Astrocyte (in vitro differentiated cells and primary cell): ENCODE data around the gene LOXHD1. TPM values are rescaled to one million over a fixed set of nuclear protein-coding genes. Genes with fewer than 3 reads are reported as not detected.

Source experiments
- DNase-seq: peaks from one replicate; pipeline ENCODE4 v3.0.0-alpha.2; 2010; ENCODE audit warnings: low read depth
- FAIRE-seq: peaks from 2 replicates; lab custom pipeline; 2011; peaks lifted over from hg19 to GRCh38; lab: Jason Lieb, UNC
- H2AFZ ChIP-seq: 2 replicates; pipeline ENCODE4 v1.6.0; 2012; ENCODE audit warnings: low read depth, low read length, inconsistent platforms
- H3K27ac ChIP-seq: 2 replicates; pipeline ENCODE4 v1.5.1; 2011; ENCODE audit warnings: low read depth, low read length, inconsistent platforms
- H3K27me3 ChIP-seq: 2 replicates; pipeline ENCODE4 v1.6.0; 2011; ENCODE audit warnings: low read length, inconsistent platforms; ENCODE audit not compliant: insufficient read depth
- H3K36me3 ChIP-seq: 2 replicates; pipeline ENCODE4 v1.5.1; 2011; ENCODE audit warnings: low read length, inconsistent platforms; ENCODE audit not compliant: insufficient read depth
- H3K4me1 ChIP-seq: 2 replicates; pipeline ENCODE4 v1.5.1; 2011; ENCODE audit warnings: low read length, inconsistent platforms; ENCODE audit not compliant: insufficient read depth
- H3K4me2 ChIP-seq: 2 replicates; pipeline ENCODE4 v1.6.0; 2012; ENCODE audit warnings: low read length, inconsistent platforms
- H3K4me3 ChIP-seq: 2 replicates; pipeline ENCODE4 v1.5.1; 2011; ENCODE audit warnings: low read depth, mild to moderate bottlenecking, low read length, inconsistent platforms; ENCODE audit not compliant: insufficient read depth
- H3K79me2 ChIP-seq: 2 replicates; pipeline ENCODE4 v1.6.0; 2012; ENCODE audit warnings: mild to moderate bottlenecking, low read length, inconsistent platforms; ENCODE audit not compliant: insufficient read depth
- H3K9ac ChIP-seq: 2 replicates; pipeline ENCODE4 v1.6.0; 2012; ENCODE audit warnings: mild to moderate bottlenecking, low read length, inconsistent platforms
- H3K9me3 ChIP-seq: 2 replicates; pipeline ENCODE4 v1.5.1; 2012; ENCODE audit warnings: low read depth, mild to moderate bottlenecking, low read length, inconsistent platforms; ENCODE audit not compliant: insufficient read depth
- H4K20me1 ChIP-seq: 2 replicates; pipeline ENCODE4 v1.6.0; 2012; ENCODE audit warnings: low read length, inconsistent platforms; ENCODE audit not compliant: insufficient read depth
- H3K27ac Mint-ChIP-seq: one replicate; pipeline ENCODE4 v1.8.0; 2021; ENCODE audit warnings: mild to moderate bottlenecking, mixed read lengths; ENCODE audit not compliant: unreplicated experiment
- H3K27me3 Mint-ChIP-seq: one replicate; pipeline ENCODE4 v1.8.0; 2021; ENCODE audit warnings: low read depth, mixed read lengths; ENCODE audit not compliant: unreplicated experiment
- H3K36me3 Mint-ChIP-seq: one replicate; pipeline ENCODE4 v1.8.0; 2021; ENCODE audit warnings: low read depth, mixed read lengths; ENCODE audit not compliant: unreplicated experiment
- H3K4me1 Mint-ChIP-seq: one replicate; pipeline ENCODE4 v1.8.0; 2021; ENCODE audit warnings: low read depth, mixed read lengths; ENCODE audit not compliant: unreplicated experiment
- H3K4me3 Mint-ChIP-seq: one replicate; pipeline ENCODE4 v1.8.0; 2021; ENCODE audit warnings: mild to moderate bottlenecking, moderate library complexity, mixed read lengths; ENCODE audit not compliant: unreplicated experiment
- H3K9me3 Mint-ChIP-seq: one replicate; pipeline ENCODE4 v1.8.0; 2021; ENCODE audit warnings: mild to moderate bottlenecking, mixed read lengths; ENCODE audit not compliant: unreplicated experiment
- CTCF ChIP-seq: IDR thresholded peaks from 2 replicates; pipeline ENCODE4 v1.5.1; 2011; ENCODE audit warnings: low read depth, mild to moderate bottlenecking, inconsistent platforms, low read length, moderate library complexity; ENCODE audit not compliant: insufficient read depth
- EZH2 ChIP-seq: IDR thresholded peaks from 2 replicates; pipeline ENCODE4 v1.6.1; 2012; ENCODE audit warnings: mild to moderate bottlenecking, low read length, inconsistent platforms; ENCODE audit not compliant: insufficient read depth
- total RNA-seq: library from RNA; stranded (reverse); gene quantifications from 2 replicates; pipeline ENCODE4 v1.2.1, GENCODE V29; 2021

The LOXHD1 gene
- total RNA-seq, 1 donor from 2014 or later, result not detected

- no peaks in the 10 kb centered on the region for H3K9me3 Mint-ChIP-seq
- H3K36me3 Mint-ChIP-seq, result no peaks in the 10 kb centered on the region
- Histone ChIP-seq H3K4me3 (no peak overlapping the region), H3K27ac (no peak overlapping the region), H3K36me3 (no peaks in the 10 kb centered on the region), H3K4me1 (no peaks in the 10 kb centered on the region), H3K9ac (no peak overlapping the region), H3K9me3 (no peaks in the 10 kb centered on the region), H3K79me2 (no peaks in the 10 kb centered on the region), H3K27me3 (no peaks in the 10 kb centered on the region), H4K20me1 (no peaks in the 10 kb centered on the region), H2AFZ (no peak overlapping the region), H3K4me2 (no peak overlapping the region)
- peaks cover 9% of the 10 kb centered on the region for H3K4me1 Mint-ChIP-seq
- FAIRE-seq, result no peak
- TF ChIP-seq EZH2 (no peak), CTCF (no peak)
- no peak overlapping the region for H3K27ac Mint-ChIP-seq
- DNase-seq, result no peak
- no peak overlapping the region for H3K4me3 Mint-ChIP-seq
- H3K27me3 Mint-ChIP-seq, result peaks cover 3% of the 10 kb centered on the region
These were observed 47.8 kb upstream of the LOXHD1 start for GRCh38 chr18:46704816-46705215.

GRCh38 chr18:46704189-46704588 is 47.2 kb upstream of the LOXHD1 start:
- H3K27me3 ChIP-seq, result no peaks in the 10 kb centered on the region
- Mint-ChIP-seq H3K27ac (no peak overlapping the region), H3K9me3 (no peaks in the 10 kb centered on the region), H3K27me3 (peaks cover 3% of the 10 kb centered on the region), H3K4me3 (no peak overlapping the region), H3K36me3 (no peaks in the 10 kb centered on the region), H3K4me1 (peaks cover 9% of the 10 kb centered on the region)
- no peaks in the 10 kb centered on the region for H4K20me1 ChIP-seq
- no peak overlapping the region for H3K4me2 ChIP-seq
- no peaks in the 10 kb centered on the region for H3K79me2 ChIP-seq
- no peaks in the 10 kb centered on the region for H3K4me1 ChIP-seq
- no peak overlapping the region for H2AFZ ChIP-seq
- DNase-seq (no peak), FAIRE-seq (no peak)
- H3K9ac ChIP-seq, result no peak overlapping the region
- no peaks in the 10 kb centered on the region for H3K36me3 ChIP-seq
- no peak overlapping the region for H3K4me3 ChIP-seq
- no peak overlapping the region for H3K27ac ChIP-seq
- H3K9me3 ChIP-seq, result no peaks in the 10 kb centered on the region
- TF ChIP-seq CTCF (no peak), EZH2 (no peak)

- DNase-seq, result no peak
These were observed 45.5 kb upstream of the LOXHD1 start for GRCh38 chr18:46702471-46702870.

More at GRCh38 chr18:46702471-46702870, 45.5 kb upstream of the LOXHD1 start:
- no peak for FAIRE-seq
- Mint-ChIP-seq H3K9me3 (peaks cover 3% of the 10 kb centered on the region), H3K27me3 (peaks cover 6% of the 10 kb centered on the region), H3K27ac (no peak overlapping the region), H3K36me3 (no peaks in the 10 kb centered on the region), H3K4me3 (no peak overlapping the region), H3K4me1 (peaks cover 9% of the 10 kb centered on the region)
- Histone ChIP-seq H3K4me1 (no peaks in the 10 kb centered on the region), H3K27me3 (no peaks in the 10 kb centered on the region), H3K79me2 (no peaks in the 10 kb centered on the region), H2AFZ (no peak overlapping the region), H3K9me3 (no peaks in the 10 kb centered on the region), H3K36me3 (no peaks in the 10 kb centered on the region), H3K4me3 (no peak overlapping the region), H3K9ac (no peak overlapping the region), H3K4me2 (no peak overlapping the region), H4K20me1 (no peaks in the 10 kb centered on the region), H3K27ac (no peak overlapping the region)
- TF ChIP-seq CTCF (no peak), EZH2 (no peak)
